OCI-LY3 (cell line): ENCODE measurements around the gene MUC5B.

ENCODE experiments used
- EZH2phosphoT487 ChIP-seq: fragments of 200-600 bp; shearing (Covaris generic); IDR thresholded peaks from 2 replicates; pipeline ENCODE4 v1.6.1; 2018; ENCODE audit warnings: antibody characterized with exemption, mixed run types, low read depth
- TF ChIP-seq, protein P1 (sequence below): fragments of 200-600, 300-600 bp; sonication (generic); IDR thresholded peaks from 2 replicates; pipeline ENCODE4 v1.5.1; 2014; ENCODE audit warnings: antibody characterized with exemption, low read length, low read depth

DNA sequence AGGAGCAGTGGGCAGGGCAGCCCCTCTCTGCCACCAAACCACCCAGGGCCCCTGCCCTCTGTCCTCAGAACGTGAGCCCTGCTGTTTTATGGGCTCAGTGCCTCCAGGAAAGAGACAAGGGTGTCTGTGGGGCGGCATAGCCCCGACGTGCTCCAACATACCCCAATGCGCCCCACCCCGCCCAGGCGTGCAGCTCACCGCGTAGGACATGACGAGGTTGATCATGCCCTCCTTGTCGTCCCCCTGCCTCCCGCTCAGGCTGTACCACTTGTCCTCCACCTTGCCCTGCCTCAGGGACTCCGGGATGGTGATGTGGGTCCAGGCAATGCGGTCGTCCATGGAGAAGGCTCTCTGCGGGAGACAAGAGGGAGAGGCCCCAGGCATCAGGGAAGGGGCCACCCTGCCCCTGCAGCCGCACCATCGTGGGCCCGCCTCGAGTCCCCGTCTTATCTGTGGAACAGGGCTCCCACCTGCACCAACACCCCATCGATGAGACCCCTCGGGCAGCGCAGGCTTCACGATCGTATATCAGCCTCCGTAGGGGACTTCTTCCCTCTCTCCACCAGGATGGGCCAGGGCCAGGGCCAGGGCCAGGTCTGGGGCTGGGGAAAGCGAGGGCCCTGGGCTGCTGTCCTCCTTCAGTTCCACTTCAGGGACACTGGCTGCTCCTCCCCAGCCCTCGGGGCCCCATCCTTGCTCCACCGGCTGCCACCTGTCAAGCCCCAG, 65.7 kb downstream of the MUC5B start:
- TF ChIP-seq, protein P1, sequence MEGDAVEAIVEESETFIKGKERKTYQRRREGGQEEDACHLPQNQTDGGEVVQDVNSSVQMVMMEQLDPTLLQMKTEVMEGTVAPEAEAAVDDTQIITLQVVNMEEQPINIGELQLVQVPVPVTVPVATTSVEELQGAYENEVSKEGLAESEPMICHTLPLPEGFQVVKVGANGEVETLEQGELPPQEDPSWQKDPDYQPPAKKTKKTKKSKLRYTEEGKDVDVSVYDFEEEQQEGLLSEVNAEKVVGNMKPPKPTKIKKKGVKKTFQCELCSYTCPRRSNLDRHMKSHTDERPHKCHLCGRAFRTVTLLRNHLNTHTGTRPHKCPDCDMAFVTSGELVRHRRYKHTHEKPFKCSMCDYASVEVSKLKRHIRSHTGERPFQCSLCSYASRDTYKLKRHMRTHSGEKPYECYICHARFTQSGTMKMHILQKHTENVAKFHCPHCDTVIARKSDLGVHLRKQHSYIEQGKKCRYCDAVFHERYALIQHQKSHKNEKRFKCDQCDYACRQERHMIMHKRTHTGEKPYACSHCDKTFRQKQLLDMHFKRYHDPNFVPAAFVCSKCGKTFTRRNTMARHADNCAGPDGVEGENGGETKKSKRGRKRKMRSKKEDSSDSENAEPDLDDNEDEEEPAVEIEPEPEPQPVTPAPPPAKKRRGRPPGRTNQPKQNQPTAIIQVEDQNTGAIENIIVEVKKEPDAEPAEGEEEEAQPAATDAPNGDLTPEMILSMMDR: no peak
- TF ChIP-seq EZH2phosphoT487: no peak
